ENCODE results near the gene SLC25A23.

- TF ChIP-seq CTCF (tag by site-specific recombination; IDR thresholded peaks at IDR 0.05) (no peak), ZNF704 (tag by site-specific recombination; IDR thresholded peaks at IDR 0.05) (no peak), ZNF175 (tag by site-specific recombination; IDR thresholded peaks at IDR 0.05) (no peak), ZBTB49 (tag by site-specific recombination; IDR thresholded peaks at IDR 0.05; ENCODE audit: low read depth) (no peak), PATZ1 (tag by site-specific recombination; IDR thresholded peaks at IDR 0.05) (no peak), YY1 (tag by site-specific recombination; IDR thresholded peaks at IDR 0.05) (no peak), ZBTB7A (tag by site-specific recombination; IDR thresholded peaks at IDR 0.05; ENCODE audit: low read depth) (no peak), REST (tag by site-specific recombination; IDR thresholded peaks at IDR 0.05) (no peak), TSHZ1 (tag by site-specific recombination; IDR thresholded peaks at IDR 0.05; ENCODE audit: borderline replicate concordance) (no peak)
Observed at GRCh38 chr19:6452899-6453298, 6.7 kb downstream of the SLC25A23 start.

Data from HEK293 (cell line).